Pancreas (tissue), 10 donors: ENCODE data around the gene ARHGAP40. TPM values are rescaled to one million over a fixed set of nuclear protein-coding genes. Genes with fewer than 3 reads are reported as not detected.

Experiments used
- ATAC-seq, 4 donors: fragments of 200-7000 bp; cut with Tn5 transposase; one replicate each; pipeline versions ENCODE4 v1.8.0 to v1.9.1; 2020; ENCODE audit warnings: mild to moderate bottlenecking in 4 of 4, moderate library complexity in 4 of 4
- DNase-seq, 6 donors: peaks; one replicate each; pipeline ENCODE4 v3.0.0-alpha.2; 2020
- FAIRE-seq: peaks from 2 replicates; lab custom pipeline; 2012; peaks lifted over from hg19 to GRCh38; lab: Jason Lieb, UNC
- H3K27ac ChIP-seq, 4 donors: fragments of 200-600 bp; sonication (generic); 1 replicate in 3 of 4; 2 replicates in 1 of 4; pipeline versions ENCODE4 v1.5.0 to v1.8.0; 2020
- H3K27me3 ChIP-seq, 4 donors: fragments of 200-600 bp; one replicate each; pipeline ENCODE4 v1.8.0; 2021
- H3K36me3 ChIP-seq, 3 donors: fragments of 200-600 bp; sonication (generic) in 1 of 3; one replicate each; pipeline versions ENCODE4 v1.5.0 to v1.8.0; 2020 to 2021
- H3K4me1 ChIP-seq, 3 donors: fragments of 200-600 bp; one replicate each; pipeline ENCODE4 v1.8.0; 2021
- H3K4me3 ChIP-seq, 4 donors: fragments of 200-600 bp; sonication (generic) in 2 of 4; one replicate each; pipeline versions ENCODE4 v1.5.0 to v1.8.0; 2020 to 2021
- H3K9me3 ChIP-seq, 4 donors: fragments of 200-600 bp; one replicate each; pipeline ENCODE4 v1.8.0; 2021
- WGBS, 2 donors: extraction: QIAGEN DNeasy Blood & Tissue Kit; methylation state at CpG; one replicate each; pipeline ENCODE4 v1.1.7; 2013; 5-methylcytosine and 5-hydroxymethylcytosine counted together
- intact Hi-C, 3 donors: fragments of 100-400 bp; cut with DNase I; formaldehyde crosslinking; loops; one replicate each; pipeline versions ENCODE4 v1.11.1 to v1.14.2; 2022
- polyA plus RNA-seq, 2 donors: library from polyadenylated mRNA; stranded (reverse); fragments of 200-250 nt; gene quantifications; one replicate each; pipeline ENCODE4 v1.2.3, GENCODE V29; 2013
- total RNA-seq, 6 donors: library from RNA; stranded (reverse); fragmentation: NEBNext Ultra II Directional in 4 of 6; extraction: Animal tissue kit (Norgen Biotek cat#: 25700) in 4 of 6; gene quantifications; one replicate each; pipeline versions ENCODE4 v1.2.1 to v1.2.4, GENCODE V29; 2021 to 2023
- TF ChIP-seq, protein P1 (sequence below), 4 donors: fragments of 200-600 bp; sonication (generic) in 3 of 4; IDR thresholded peaks; one replicate each; pipeline versions ENCODE4 v1.5.0 to v1.8.0; 2021; ENCODE audit warnings: antibody characterized with exemption in 4 of 4
- donor health status: healthy with polysubstance abuse.
- donor health status: DM: no; HTN: no; CAD: no; lungs with moderate emphysema.
- donor health status: DM: no; HTN: no; CAD: no.
- donor health status: control.
- donor health status: control.
- donor health status: Bipolar disorder and iron deficiency.
- donor health status: DM: yes; HTN: yes; CAD: no.
- donor health status: DM: no; HTN: no; CAD: no.
- donor health status: DM: no; HTN: no; CAD: no.
- donor health status: DM: yes; HTN: yes; CAD: no.

The ARHGAP40 gene
- total and polyA plus RNA-seq, 8 donors: 0.08 to 0.23 (median 0.23) TPM; not detected in 5

DNA sequence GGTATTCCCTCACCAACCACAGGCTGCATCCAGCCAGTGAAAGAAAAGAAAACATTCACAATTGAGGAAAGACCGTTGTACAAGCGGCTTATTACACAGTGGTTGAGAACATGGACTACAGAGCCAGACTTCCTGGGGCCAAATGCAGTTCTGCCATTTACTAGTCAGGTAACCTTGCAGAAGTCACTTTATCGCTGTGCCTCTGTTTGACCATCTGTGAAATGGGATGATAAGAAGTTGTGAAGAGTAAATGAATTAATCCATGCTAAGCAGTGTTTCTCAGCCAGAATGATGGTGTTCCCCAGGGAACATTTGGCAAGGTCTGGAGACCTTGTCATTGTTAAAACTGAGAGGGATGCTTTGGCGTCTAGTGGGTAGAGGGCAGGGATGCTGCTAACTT, 14.8 kb downstream of the ARHGAP40 start:
- no peaks in the 10 kb centered on the region for H3K36me3 ChIP-seq
- ATAC-seq: no peak
- no peaks in the 10 kb centered on the region for H3K27me3 ChIP-seq
- no peaks in the 10 kb centered on the region for H3K4me1 ChIP-seq
- no peak overlapping the region for H3K27ac ChIP-seq
- intact Hi-C loops: no loop called here
- no peak overlapping the region for H3K4me3 ChIP-seq
- no peak for FAIRE-seq
- H3K9me3 ChIP-seq: no peaks in the 10 kb centered on the region
- TF ChIP-seq, protein P1, sequence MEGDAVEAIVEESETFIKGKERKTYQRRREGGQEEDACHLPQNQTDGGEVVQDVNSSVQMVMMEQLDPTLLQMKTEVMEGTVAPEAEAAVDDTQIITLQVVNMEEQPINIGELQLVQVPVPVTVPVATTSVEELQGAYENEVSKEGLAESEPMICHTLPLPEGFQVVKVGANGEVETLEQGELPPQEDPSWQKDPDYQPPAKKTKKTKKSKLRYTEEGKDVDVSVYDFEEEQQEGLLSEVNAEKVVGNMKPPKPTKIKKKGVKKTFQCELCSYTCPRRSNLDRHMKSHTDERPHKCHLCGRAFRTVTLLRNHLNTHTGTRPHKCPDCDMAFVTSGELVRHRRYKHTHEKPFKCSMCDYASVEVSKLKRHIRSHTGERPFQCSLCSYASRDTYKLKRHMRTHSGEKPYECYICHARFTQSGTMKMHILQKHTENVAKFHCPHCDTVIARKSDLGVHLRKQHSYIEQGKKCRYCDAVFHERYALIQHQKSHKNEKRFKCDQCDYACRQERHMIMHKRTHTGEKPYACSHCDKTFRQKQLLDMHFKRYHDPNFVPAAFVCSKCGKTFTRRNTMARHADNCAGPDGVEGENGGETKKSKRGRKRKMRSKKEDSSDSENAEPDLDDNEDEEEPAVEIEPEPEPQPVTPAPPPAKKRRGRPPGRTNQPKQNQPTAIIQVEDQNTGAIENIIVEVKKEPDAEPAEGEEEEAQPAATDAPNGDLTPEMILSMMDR (IDR thresholded peaks at IDR 0.05): no peak
- WGBS, 2 donors: 73 to 91% methylated on average over 4 of the region's 4 CpGs
- DNase-seq: no peak

DNA sequence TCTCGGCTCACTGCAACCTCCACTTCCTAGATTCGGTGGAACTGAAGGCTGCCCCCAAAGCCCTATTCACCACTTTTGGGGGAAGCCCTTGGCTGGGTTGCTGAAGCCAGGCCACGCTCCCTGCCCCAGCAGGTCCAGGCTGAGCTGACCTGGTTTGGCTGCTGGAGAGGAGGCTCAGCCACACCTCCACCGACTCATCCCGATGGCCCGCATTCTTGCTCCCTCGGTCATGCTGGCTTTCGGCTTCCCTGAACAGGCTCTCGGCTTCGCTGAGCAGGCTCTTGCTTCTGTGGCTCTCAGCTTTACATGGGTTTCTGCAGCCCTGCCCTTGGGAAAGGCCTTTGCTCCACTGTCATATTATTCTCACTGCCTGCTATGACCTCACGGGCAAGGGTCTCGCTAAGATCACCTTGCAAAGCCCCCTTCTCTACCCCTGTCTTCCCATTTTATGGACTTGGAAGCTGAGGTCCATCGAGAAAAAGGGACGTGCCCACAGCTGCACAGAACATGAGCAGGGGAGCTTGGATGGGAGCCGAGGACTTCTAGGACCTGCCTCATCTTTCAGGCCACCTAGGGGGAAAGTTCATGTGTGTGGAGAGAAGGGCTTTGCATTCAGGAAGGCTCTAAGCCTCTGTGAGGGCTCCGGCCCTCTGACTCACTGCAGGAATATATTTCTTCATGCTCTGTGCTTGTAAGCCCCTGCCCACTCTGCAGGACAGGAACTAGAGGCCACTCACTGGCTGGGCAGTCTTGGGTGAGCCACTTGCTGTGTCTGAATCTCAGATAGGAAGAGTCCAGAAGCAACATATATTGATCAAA, 15.6 kb downstream of the ARHGAP40 start:
- DNase-seq (no peak), ATAC-seq (no peak)

DNA sequence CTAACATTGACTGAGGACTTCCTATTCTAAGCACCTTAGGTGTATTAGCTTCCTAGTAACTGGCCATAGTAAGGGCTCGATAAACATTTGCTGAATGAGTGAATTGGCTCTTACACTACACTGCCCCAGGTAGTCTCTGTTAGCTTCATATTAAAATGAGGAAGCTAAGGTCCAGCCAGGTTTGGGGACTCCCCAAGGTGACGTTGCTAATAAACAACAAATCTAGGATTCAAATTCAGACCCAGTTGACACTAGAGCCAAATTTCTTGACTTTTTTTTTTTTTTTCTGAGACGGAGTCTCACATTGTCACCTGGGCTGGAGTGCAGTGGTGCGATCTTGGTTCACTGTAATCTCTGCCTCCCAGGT, 16.2 kb downstream of the ARHGAP40 start:
- no peak for FAIRE-seq
- intact Hi-C loops: no loop called here
- no peaks in the 10 kb centered on the region for H3K9me3 ChIP-seq
- H3K27ac ChIP-seq: no peak overlapping the region
- no peak for DNase-seq
- H3K4me3 ChIP-seq: no peak overlapping the region
- TF ChIP-seq, protein P1 (IDR thresholded peaks at IDR 0.05): no peak
- WGBS, 2 donors: 71 to 84% methylated on average over 4 of the region's 4 CpGs
- H3K4me1 ChIP-seq: no peaks in the 10 kb centered on the region
- no peak for ATAC-seq
- H3K27me3 ChIP-seq: no peaks in the 10 kb centered on the region
- H3K36me3 ChIP-seq: no peaks in the 10 kb centered on the region

More for the DNA sequence above, 15.6 kb downstream of the ARHGAP40 start:
- WGBS, 2 donors: 51 to 58% methylated on average over 16 of the region's 16 CpGs
- intact Hi-C loops: no loop called here
- Histone ChIP-seq H3K4me1 (no peaks in the 10 kb centered on the region), H3K36me3 (no peaks in the 10 kb centered on the region), H3K27me3 (no peaks in the 10 kb centered on the region), H3K9me3 (no peaks in the 10 kb centered on the region), H3K4me3 (no peak overlapping the region), H3K27ac (no peak overlapping the region)
- FAIRE-seq: no peak
- TF ChIP-seq, protein P1 (IDR thresholded peaks at IDR 0.05): no peak

DNA sequence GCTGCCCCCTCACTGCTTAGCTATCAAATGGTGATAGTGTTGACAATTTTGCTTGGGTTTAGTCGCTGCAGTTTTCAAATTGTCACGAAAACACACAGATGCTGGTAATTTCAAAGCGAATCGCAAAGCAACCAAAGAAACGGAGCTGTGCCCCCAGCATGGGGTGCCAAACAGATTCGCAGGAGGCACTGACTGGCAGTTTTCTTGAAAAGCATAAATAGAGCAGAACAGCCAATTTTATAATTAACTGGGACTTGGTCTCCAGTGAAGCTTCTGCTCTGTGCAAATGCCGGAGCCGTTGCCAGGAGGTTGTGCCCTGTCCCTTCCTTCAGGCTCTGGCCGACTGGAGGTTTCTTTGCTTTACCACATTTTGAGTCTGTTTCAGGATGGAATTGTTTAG, 18.8 kb downstream of the ARHGAP40 start:
- Histone ChIP-seq H3K4me1 (no peaks in the 10 kb centered on the region), H3K9me3 (no peaks in the 10 kb centered on the region), H3K27me3 (no peaks in the 10 kb centered on the region), H3K36me3 (no peaks in the 10 kb centered on the region), H3K27ac (no peak overlapping the region), H3K4me3 (no peak overlapping the region)
- DNase-seq (no peak), FAIRE-seq (no peak), ATAC-seq (no peak)
- intact Hi-C loops: no loop called here
- WGBS, 2 donors: 47 to 61% methylated on average over 9 of the region's 9 CpGs
- TF ChIP-seq, protein P1 (IDR thresholded peaks at IDR 0.05): no peak

DNA sequence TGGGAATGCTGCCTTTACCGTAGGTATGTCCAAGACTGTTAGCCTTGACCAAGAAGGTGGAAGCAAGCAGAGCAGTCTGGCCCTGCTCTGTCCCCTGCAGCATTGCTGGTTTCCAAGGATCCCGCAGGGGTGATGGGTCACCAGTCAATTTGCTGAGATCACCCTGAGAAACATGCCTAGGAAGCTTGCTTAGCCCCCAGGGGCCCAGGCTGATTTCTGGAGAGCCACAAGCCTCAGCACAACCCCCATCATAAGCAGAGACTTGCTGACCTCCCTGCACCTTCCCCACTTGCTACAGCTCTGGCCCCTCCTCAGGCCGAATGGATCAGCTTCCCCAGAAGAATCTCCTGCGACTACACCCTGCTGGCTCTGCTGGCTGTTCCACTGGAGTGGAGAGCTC, 21.5 kb downstream of the ARHGAP40 start:
- Histone ChIP-seq H3K27ac (no peak overlapping the region), H3K4me1 (no peaks in the 10 kb centered on the region), H3K9me3 (no peaks in the 10 kb centered on the region), H3K36me3 (no peaks in the 10 kb centered on the region), H3K27me3 (no peaks in the 10 kb centered on the region), H3K4me3 (no peak overlapping the region)
- ATAC-seq (no peak), FAIRE-seq (no peak), DNase-seq (no peak)
- TF ChIP-seq, protein P1 (IDR thresholded peaks at IDR 0.05): no peak
- 51 to 67% methylated on average over 4 of the region's 4 CpGs for WGBS, 2 donors
- intact Hi-C loops: no loop called here
